ENCODE data around the gene SLC39A8.

SLC39A8 gene

GRCh38 chr4:102252171-102252570 lies 93.1 kb downstream of the SLC39A8 start:
- TF ChIP-seq, protein P1, sequence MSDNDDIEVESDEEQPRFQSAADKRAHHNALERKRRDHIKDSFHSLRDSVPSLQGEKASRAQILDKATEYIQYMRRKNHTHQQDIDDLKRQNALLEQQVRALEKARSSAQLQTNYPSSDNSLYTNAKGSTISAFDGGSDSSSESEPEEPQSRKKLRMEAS (IDR thresholded peaks at IDR 0.05), result no peak
- TF ChIP-seq RAD21 (IDR thresholded peaks at IDR 0.05; ENCODE audit: low read depth), result no peak
- no peak for TF ChIP-seq CREB1 (IDR thresholded peaks at IDR 0.05; ENCODE audit: low read depth)
- no peak for TF ChIP-seq FOXM1 (IDR thresholded peaks at IDR 0.05; ENCODE audit: borderline replicate concordance, low read depth)
- no peak for TF ChIP-seq TEAD4 (IDR thresholded peaks at IDR 0.05)
- TF ChIP-seq TCF12 (IDR thresholded peaks at IDR 0.05; ENCODE audit: low read depth), result no peak
- TF ChIP-seq YY1 (IDR thresholded peaks at IDR 0.05; ENCODE audit: low read depth), result no peak
- no peak for TF ChIP-seq REST (IDR thresholded peaks at IDR 0.05; ENCODE audit: low read depth)
- no peak for TF ChIP-seq EP300 (IDR thresholded peaks at IDR 0.05; ENCODE audit: borderline replicate concordance)
- no peak for TF ChIP-seq NFIC (IDR thresholded peaks at IDR 0.05)
- TF ChIP-seq CEBPB (IDR thresholded peaks at IDR 0.05), result no peak
- no peak for TF ChIP-seq EGR1 (IDR thresholded peaks at IDR 0.05)
- no peak for TF ChIP-seq USF1 (IDR thresholded peaks at IDR 0.05)
- no peak for TF ChIP-seq ZBTB7A (IDR thresholded peaks at IDR 0.05; ENCODE audit: low read depth)
- no peak for TF ChIP-seq TAF1 (IDR thresholded peaks at IDR 0.05; ENCODE audit: low read depth)

- TF ChIP-seq EP300 (IDR thresholded peaks at IDR 0.05; ENCODE audit: borderline replicate concordance), result no peak
- no peak for TF ChIP-seq NFIC (IDR thresholded peaks at IDR 0.05)
- TF ChIP-seq RAD21 (IDR thresholded peaks at IDR 0.05; ENCODE audit: low read depth), result no peak
- TF ChIP-seq EGR1 (IDR thresholded peaks at IDR 0.05), result no peak
- no peak for TF ChIP-seq ZBTB7A (IDR thresholded peaks at IDR 0.05; ENCODE audit: low read depth)
- no peak for TF ChIP-seq FOXM1 (IDR thresholded peaks at IDR 0.05; ENCODE audit: borderline replicate concordance, low read depth)
- no peak for TF ChIP-seq TCF12 (IDR thresholded peaks at IDR 0.05; ENCODE audit: low read depth)
- TF ChIP-seq TEAD4 (IDR thresholded peaks at IDR 0.05), result no peak
- TF ChIP-seq, protein P1 (IDR thresholded peaks at IDR 0.05), result no peak
- no peak for TF ChIP-seq CREB1 (IDR thresholded peaks at IDR 0.05; ENCODE audit: low read depth)
- TF ChIP-seq REST (IDR thresholded peaks at IDR 0.05; ENCODE audit: low read depth), result no peak
- no peak for TF ChIP-seq TAF1 (IDR thresholded peaks at IDR 0.05; ENCODE audit: low read depth)
- no peak for TF ChIP-seq YY1 (IDR thresholded peaks at IDR 0.05; ENCODE audit: low read depth)
- no peak for TF ChIP-seq USF1 (IDR thresholded peaks at IDR 0.05)
- no peak for TF ChIP-seq CEBPB (IDR thresholded peaks at IDR 0.05)
These were observed 94.9 kb downstream of the SLC39A8 start for GRCh38 chr4:102250341-102250740.

GRCh38 chr4:102247041-102247440 lies 98.2 kb downstream of the SLC39A8 start:
- TF ChIP-seq TCF12 (IDR thresholded peaks at IDR 0.05; ENCODE audit: low read depth) (no peak), TEAD4 (IDR thresholded peaks at IDR 0.05) (no peak), TAF1 (IDR thresholded peaks at IDR 0.05; ENCODE audit: low read depth) (no peak), REST (IDR thresholded peaks at IDR 0.05; ENCODE audit: low read depth) (no peak), FOXM1 (IDR thresholded peaks at IDR 0.05; ENCODE audit: borderline replicate concordance, low read depth) (no peak), ZBTB7A (IDR thresholded peaks at IDR 0.05; ENCODE audit: low read depth) (no peak), CEBPB (IDR thresholded peaks at IDR 0.05) (no peak), EGR1 (IDR thresholded peaks at IDR 0.05) (no peak), EP300 (IDR thresholded peaks at IDR 0.05; ENCODE audit: borderline replicate concordance) (no peak), CREB1 (IDR thresholded peaks at IDR 0.05; ENCODE audit: low read depth) (no peak), YY1 (IDR thresholded peaks at IDR 0.05; ENCODE audit: low read depth) (no peak), NFIC (IDR thresholded peaks at IDR 0.05) (no peak), RAD21 (IDR thresholded peaks at IDR 0.05; ENCODE audit: low read depth) (no peak)
- TF ChIP-seq, protein P1 (IDR thresholded peaks at IDR 0.05), result no peak

DNA sequence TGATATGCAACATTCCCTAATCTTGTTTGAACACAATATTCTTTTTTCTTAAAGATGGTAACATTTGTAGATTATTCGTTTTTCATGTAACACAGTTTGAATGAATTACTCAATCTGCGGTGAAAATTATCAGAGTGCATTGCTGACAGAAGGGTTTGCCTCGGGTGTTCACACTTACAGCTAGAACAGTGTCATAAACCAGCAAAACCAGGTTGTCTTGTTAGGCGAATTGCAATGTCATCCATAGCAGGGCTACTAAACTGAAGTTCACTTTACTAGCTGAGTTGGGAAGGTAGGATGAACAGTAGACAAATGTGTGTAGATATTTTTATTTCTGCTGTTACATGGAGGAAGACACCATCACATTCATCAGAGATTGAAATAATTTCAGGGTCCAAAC lies 98.9 kb downstream of the SLC39A8 start:
- TF ChIP-seq RAD21 (IDR thresholded peaks at IDR 0.05; ENCODE audit: low read depth), result no peak
- TF ChIP-seq ZBTB7A (IDR thresholded peaks at IDR 0.05; ENCODE audit: low read depth), result no peak
- no peak for TF ChIP-seq CREB1 (IDR thresholded peaks at IDR 0.05; ENCODE audit: low read depth)
- TF ChIP-seq REST (IDR thresholded peaks at IDR 0.05; ENCODE audit: low read depth), result no peak
- TF ChIP-seq EP300 (IDR thresholded peaks at IDR 0.05; ENCODE audit: borderline replicate concordance), result no peak
- no peak for TF ChIP-seq USF1 (IDR thresholded peaks at IDR 0.05)
- TF ChIP-seq FOXM1 (IDR thresholded peaks at IDR 0.05; ENCODE audit: borderline replicate concordance, low read depth), result no peak
- no peak for TF ChIP-seq TAF1 (IDR thresholded peaks at IDR 0.05; ENCODE audit: low read depth)
- TF ChIP-seq, protein P1 (IDR thresholded peaks at IDR 0.05), result no peak
- TF ChIP-seq TCF12 (IDR thresholded peaks at IDR 0.05; ENCODE audit: low read depth), result no peak
- no peak for TF ChIP-seq CEBPB (IDR thresholded peaks at IDR 0.05)
- TF ChIP-seq YY1 (IDR thresholded peaks at IDR 0.05; ENCODE audit: low read depth), result no peak
- TF ChIP-seq NFIC (IDR thresholded peaks at IDR 0.05), result no peak
